Measurements from ENCODE around the gene CCDC192.

- TF ChIP-seq EP300 (IDR thresholded peaks at IDR 0.05) = no peak
- TF ChIP-seq PHF8 (IDR thresholded peaks at IDR 0.05; ENCODE audit: borderline replicate concordance, low read depth) = no peak
- TF ChIP-seq POLR2A (IDR thresholded peaks at IDR 0.05; ENCODE audit: low read length) = no peak
- TF ChIP-seq RCOR1 (IDR thresholded peaks at IDR 0.05; ENCODE audit: low read depth, low read length) = no peak
- no peak for TF ChIP-seq REST (IDR thresholded peaks at IDR 0.05)
- TF ChIP-seq RFX5 (IDR thresholded peaks at IDR 0.05) = peak; percentile 95
- TF ChIP-seq KDM5A (IDR thresholded peaks at IDR 0.05) = no peak
- no peak; the same call in 1 of the 2 replicates for TF ChIP-seq CHD4 (IDR thresholded peaks at IDR 0.05; ENCODE audit: borderline replicate concordance)
- TF ChIP-seq HMGXB4 (CRISPR knock-in tag; IDR thresholded peaks at IDR 0.05; ENCODE audit: borderline replicate concordance) = no peak
- no peak for TF ChIP-seq CHD2 (IDR thresholded peaks at IDR 0.05; ENCODE audit: low read length, partially characterized antibody)
Observed at GRCh38 chr5:127935398-127935797, 232.2 kb downstream of the CCDC192 start.
